BLaER1 (cell line): ENCODE data around the gene KAZALD1.
A peak's percentile ranks its signal among the peaks of the same experiment; 100 is the strongest.

Experiments
- H3K27ac ChIP-seq: shearing (Covaris generic); formaldehyde crosslinking; 2 replicates; pipeline ENCODE4 v1.8.1; 2022
- H3K27me3 ChIP-seq: shearing (Covaris generic); formaldehyde crosslinking; 2 replicates; pipeline ENCODE4 v1.8.1; 2022
- H3K36me3 ChIP-seq: shearing (Covaris generic); formaldehyde crosslinking; 2 replicates; pipeline ENCODE4 v1.8.1; 2022
- H3K4me1 ChIP-seq: shearing (Covaris generic); formaldehyde crosslinking; 2 replicates; pipeline ENCODE4 v1.8.1; 2022
- H3K4me2 ChIP-seq: shearing (Covaris generic); formaldehyde crosslinking; 2 replicates; pipeline ENCODE4 v1.8.1; 2022
- H3K4me3 ChIP-seq: shearing (Covaris generic); formaldehyde crosslinking; 2 replicates; pipeline ENCODE4 v1.8.1; 2022
- H3K9ac ChIP-seq: shearing (Covaris generic); formaldehyde crosslinking; 2 replicates; pipeline ENCODE4 v1.8.1; 2022
- H3K9me3 ChIP-seq: shearing (Covaris generic); formaldehyde crosslinking; 2 replicates; pipeline ENCODE4 v1.8.1; 2022
- H4K20me1 ChIP-seq: shearing (Covaris generic); formaldehyde crosslinking; 2 replicates; pipeline ENCODE4 v1.8.1; 2022
- Cebpa-rat ChIP-seq: shearing (Covaris generic); IDR thresholded peaks from 2 replicates; pipeline ENCODE4 v1.8.1; 2022

KAZALD1 gene

DNA sequence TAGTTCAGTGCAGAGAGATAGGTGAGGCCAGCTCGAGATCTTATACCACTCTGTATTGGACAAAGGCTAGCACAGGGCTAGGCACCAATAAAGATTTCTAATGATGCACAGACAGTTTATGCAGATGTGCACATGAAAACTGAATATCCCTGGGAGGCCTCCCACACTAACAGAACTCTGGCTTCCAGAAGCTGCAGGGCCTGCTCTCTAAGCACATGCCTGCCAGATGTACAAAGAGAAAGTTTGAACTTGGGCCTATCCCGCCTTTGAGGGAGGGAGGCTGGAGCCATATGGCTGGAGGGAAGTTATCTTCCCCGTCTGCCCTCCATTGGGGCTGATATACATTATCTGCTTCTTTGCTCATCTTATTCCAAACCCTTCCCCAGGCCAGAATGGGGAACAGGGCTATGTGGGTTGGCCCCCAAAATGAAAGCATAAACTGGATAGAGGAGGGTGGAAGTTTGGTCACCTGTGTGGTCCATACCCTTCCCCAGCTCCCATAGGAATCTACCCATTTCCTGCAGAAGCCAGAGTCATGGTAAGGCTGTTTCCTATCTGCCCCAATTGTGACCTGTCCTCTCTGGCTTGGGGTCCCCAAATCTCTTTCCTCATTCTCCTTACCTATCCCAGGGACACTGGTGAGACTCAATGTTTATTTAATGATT, 3.8 kb downstream of the KAZALD1 start:
- H3K4me3 ChIP-seq, result peak overlapping the region; percentile 78
- peak overlapping the region; percentile 100 for H3K27ac ChIP-seq
- H3K9me3 ChIP-seq, result no peaks in the 10 kb centered on the region
- no peaks in the 10 kb centered on the region for H4K20me1 ChIP-seq
- H3K9ac ChIP-seq, result peak overlapping the region; percentile 100
- TF ChIP-seq Cebpa-rat, result no peak
- H3K27me3 ChIP-seq, result no peaks in the 10 kb centered on the region
- H3K4me1 ChIP-seq, result peaks cover 61% of the 10 kb centered on the region
- no peaks in the 10 kb centered on the region for H3K36me3 ChIP-seq
- H3K4me2 ChIP-seq, result peak overlapping the region; percentile 95

DNA sequence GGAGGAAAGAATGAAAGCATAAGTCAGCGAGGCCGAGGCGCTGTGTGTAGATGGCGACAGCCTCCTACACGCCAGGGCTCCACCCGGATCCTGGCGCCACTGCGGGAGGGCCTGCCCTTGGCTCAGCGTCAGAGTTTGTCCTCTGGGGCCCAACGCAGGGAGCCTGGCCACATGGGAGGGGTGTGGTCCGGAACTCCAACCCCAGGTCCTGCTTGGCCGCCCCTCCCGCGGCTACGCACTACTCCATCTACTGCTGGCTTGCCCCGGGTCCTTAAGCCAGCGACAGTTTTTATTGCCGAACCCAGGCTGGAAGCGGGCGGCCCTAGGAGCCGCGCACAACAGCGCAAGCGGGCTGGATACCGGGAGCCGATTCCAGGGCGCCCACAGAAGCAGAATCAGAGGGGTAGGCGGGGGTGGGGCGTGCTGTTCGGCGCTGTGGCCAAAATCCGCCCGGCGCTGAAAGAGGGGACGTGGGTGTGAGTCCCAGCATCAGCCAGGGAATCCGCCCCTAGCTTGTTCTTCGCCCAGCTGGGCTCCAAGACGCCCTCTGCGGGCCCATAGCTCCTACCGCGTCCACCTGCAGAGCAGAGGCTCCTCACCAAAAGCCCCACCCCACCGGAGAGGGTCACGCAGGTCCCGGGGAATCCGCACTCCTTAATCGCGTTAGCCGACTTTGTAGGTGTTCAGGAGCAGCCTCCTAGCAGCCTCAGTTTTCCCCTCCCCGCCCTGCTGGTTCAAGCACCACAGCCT, 4.5 kb downstream of the KAZALD1 start:
- Histone ChIP-seq H3K9me3 (no peaks in the 10 kb centered on the region), H3K4me1 (peaks cover 68% of the 10 kb centered on the region), H3K27ac (peak overlapping the region; percentile 100), H3K36me3 (no peaks in the 10 kb centered on the region), H4K20me1 (no peaks in the 10 kb centered on the region), H3K4me2 (peak overlapping the region; percentile 95), H3K9ac (peak overlapping the region; percentile 100), H3K4me3 (peak overlapping the region; percentile 78), H3K27me3 (no peaks in the 10 kb centered on the region)
- no peak for TF ChIP-seq Cebpa-rat

DNA sequence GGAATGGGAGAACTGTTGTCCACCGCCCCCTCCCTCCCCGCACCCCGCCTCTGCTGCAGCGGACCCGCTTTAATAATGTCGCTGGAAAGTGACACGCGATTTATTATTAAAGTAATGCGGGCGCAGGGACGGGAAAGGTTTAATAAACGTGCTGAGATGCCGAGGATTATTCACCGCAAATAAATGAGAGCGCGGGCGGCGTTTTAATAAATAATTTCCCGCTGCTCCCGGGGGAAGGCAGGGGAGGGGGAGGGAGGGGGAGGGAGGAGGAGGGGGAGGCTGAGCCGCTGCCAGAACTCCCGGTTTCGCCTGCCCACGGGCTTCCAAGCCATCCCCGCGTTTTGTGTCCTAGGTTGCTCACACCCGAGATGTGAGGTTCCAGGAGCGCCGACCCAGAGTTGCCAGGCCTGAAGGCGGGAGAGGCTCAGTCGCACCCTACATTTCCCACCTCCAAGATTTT, 5.1 kb downstream of the KAZALD1 start:
- Histone ChIP-seq H3K9me3 (no peaks in the 10 kb centered on the region), H3K4me1 (peaks cover 70% of the 10 kb centered on the region), H3K27me3 (no peaks in the 10 kb centered on the region), H4K20me1 (no peaks in the 10 kb centered on the region), H3K27ac (peak overlapping the region; percentile 100), H3K36me3 (no peaks in the 10 kb centered on the region), H3K9ac (peak overlapping the region; percentile 100), H3K4me3 (peak overlapping the region; percentile 78), H3K4me2 (peak overlapping the region; percentile 95)
- no peak for TF ChIP-seq Cebpa-rat

DNA sequence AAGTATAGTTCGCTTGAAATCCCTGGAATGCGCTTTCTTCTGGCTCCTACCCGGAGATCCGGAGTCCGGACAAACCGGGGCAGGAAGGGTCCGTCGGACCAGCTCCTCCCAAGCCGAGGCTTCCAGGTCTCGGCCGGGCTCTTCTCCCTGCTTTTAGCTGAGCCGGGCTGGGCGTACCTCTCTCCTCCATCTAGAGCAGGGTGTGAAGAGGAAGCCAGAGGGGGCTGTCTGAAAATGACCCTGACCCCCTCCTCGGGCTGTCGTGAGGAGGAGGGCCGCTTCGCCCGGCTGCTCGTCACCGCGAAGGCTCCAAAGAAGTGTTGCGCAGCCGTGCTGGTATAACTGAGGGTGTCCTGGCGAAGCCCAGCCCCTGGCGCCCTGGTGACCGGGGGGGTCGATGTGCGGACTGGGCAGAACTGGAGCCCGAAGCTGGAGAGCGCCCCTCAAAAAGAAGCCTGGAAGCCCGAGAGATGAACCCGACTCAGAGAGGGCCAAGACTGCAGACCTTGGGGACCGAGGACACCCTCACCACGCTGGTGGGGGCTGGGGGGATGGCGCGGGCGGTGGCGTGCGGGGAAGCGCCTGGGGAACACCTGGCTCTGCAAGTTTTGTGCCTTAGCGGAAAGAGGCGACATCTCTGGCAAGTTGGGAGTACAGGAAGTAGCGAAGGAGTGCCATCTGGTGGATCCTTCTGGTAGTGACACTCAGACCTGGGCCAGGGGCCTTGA, 5.7 kb downstream of the KAZALD1 start:
- peaks cover 74% of the 10 kb centered on the region for H3K4me1 ChIP-seq
- peak overlapping the region; percentile 78 for H3K4me3 ChIP-seq
- H3K9ac ChIP-seq, result peak overlapping the region; percentile 100

DNA sequence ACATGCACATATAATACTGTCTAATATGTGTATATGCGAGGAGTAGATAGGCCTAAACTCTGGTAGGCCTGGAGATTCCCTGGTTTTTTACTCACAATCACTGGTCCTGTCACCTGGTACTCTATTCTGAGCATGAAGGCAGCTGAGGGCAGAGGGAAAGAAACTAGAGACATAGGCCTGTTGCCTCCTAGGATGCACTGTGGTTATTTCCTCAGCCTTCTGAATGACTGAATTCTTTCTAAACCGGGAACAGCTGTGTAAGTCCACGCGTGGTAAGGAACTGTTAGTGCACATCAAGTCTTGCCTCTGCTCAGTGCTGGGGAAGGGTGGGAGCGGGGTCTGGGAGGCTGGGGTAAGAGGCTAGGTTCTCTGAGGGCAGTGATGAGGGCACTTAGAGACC, 7.7 kb downstream of the KAZALD1 start:
- Histone ChIP-seq H3K9me3 (no peaks in the 10 kb centered on the region), H3K9ac (0 out of 2 replicates have a peak overlapping the region, but pooled peaks have one; percentile 15), H3K27me3 (no peaks in the 10 kb centered on the region), H3K36me3 (no peaks in the 10 kb centered on the region), H3K27ac (no peak overlapping the region), H3K4me3 (no peak overlapping the region), H3K4me2 (peak overlapping the region; percentile 7; the same call in 1 of the 2 replicates), H4K20me1 (no peaks in the 10 kb centered on the region), H3K4me1 (peaks cover 64% of the 10 kb centered on the region)
- TF ChIP-seq Cebpa-rat, result no peak

More for the DNA sequence above, 5.7 kb downstream of the KAZALD1 start:
- Histone ChIP-seq H3K27ac (peak overlapping the region; percentile 100), H4K20me1 (no peaks in the 10 kb centered on the region), H3K9me3 (no peaks in the 10 kb centered on the region), H3K27me3 (no peaks in the 10 kb centered on the region), H3K4me2 (peak overlapping the region; percentile 95), H3K36me3 (no peaks in the 10 kb centered on the region)
- TF ChIP-seq Cebpa-rat, result no peak

DNA sequence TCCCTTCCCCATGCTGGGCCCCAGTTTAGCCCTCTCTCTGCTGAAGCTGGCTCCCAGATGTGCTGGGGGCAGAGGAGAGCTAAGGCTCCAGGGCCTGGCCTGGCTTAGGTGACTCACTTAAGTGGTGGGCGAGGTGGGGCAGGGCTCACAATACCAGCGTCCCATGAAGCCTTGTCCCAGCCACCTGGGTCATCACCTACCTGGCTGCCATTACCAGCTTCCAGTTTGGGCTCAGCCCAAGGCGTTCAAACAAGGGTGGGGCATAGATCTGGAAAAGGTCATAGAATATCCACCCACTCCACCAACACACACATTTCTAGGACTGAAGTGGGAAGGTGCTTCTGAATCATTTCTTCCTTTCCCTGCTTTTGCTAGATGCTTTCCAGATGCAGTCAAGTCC, 8.3 kb downstream of the KAZALD1 start:
- Histone ChIP-seq H3K27ac (peak overlapping the region; percentile 55; the same call in 1 of the 2 replicates), H3K9ac (no peak overlapping the region; the same call in 1 of the 2 replicates), H3K4me2 (peak overlapping the region; percentile 81), H4K20me1 (no peaks in the 10 kb centered on the region), H3K4me3 (no peak overlapping the region), H3K9me3 (no peaks in the 10 kb centered on the region), H3K27me3 (no peaks in the 10 kb centered on the region), H3K36me3 (no peaks in the 10 kb centered on the region), H3K4me1 (peaks cover 58% of the 10 kb centered on the region)
- no peak for TF ChIP-seq Cebpa-rat

DNA sequence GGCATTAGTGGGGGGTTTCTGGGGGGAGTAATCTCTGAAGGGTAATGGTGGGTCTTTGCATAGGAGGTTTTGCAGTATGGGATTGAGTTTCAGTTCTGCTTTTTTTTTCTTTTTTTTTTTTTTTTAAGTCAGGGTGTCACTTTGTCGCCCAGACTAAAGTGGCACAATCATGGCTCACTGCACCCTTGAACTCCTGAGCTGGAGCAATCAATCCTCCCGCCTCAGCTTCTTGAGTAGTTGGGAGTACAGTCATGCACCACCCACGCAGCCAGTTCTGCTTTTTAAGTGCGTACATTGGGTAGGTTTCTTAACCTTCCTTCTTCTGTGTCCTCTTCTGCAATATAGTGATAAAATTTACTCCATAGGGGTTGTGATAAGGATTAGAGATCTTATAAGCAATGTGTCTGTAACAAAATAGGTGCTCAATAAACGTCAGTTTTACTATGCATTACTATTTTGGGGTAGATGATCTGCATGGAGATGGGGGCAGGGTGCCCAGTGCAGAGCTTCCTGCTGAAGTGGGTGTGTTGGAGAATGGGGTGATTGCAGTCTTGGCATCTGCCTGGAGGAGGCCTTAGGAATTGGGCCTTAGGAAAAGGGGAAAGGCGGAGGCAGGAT, 9.6 kb downstream of the KAZALD1 start:
- TF ChIP-seq Cebpa-rat, result no peak
- Histone ChIP-seq H3K36me3 (no peaks in the 10 kb centered on the region), H3K27ac (peak overlapping the region; percentile 69), H3K4me1 (peaks cover 45% of the 10 kb centered on the region), H3K4me2 (peak overlapping the region; percentile 81), H3K4me3 (no peak overlapping the region), H3K27me3 (peaks cover 12% of the 10 kb centered on the region), H3K9ac (no peak overlapping the region), H3K9me3 (no peaks in the 10 kb centered on the region), H4K20me1 (no peaks in the 10 kb centered on the region)

DNA sequence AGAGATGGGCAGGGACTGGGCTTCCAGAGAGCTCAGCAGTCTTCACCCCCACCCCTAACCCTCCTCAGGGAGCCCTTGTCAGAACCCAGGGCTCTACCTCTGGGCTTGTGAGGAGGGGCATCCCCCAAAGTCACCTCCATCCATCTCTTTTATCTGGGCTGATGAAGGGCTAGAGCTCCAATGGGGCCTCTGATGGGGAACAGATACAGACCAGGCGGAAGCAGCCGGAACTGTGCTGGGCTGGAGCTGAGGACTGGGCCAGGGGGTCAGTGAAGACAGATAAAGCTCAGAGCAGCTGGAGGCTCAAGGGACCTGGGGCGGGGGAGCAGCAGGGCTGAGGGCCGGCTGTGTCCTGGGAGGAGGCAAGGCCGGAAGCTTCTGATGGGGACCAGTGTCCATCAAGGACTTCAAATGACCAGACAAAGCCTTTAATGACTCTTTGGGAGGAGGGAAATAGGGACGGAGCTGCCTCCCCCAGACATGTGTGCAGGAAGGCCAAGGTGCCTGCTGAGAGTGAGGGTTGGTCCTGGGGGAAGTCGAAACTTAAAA, 10.2 kb downstream of the KAZALD1 start:
- no peak overlapping the region for H3K4me3 ChIP-seq
- H3K27ac ChIP-seq, result peak overlapping the region; percentile 69
- H3K4me2 ChIP-seq, result peak overlapping the region; percentile 81
- peaks cover 17% of the 10 kb centered on the region for H3K27me3 ChIP-seq
- H3K4me1 ChIP-seq, result peaks cover 45% of the 10 kb centered on the region
- 0 out of 2 replicates have a peak overlapping the region, but pooled peaks have one; percentile 31 for H3K9ac ChIP-seq
- H3K36me3 ChIP-seq, result no peaks in the 10 kb centered on the region
- H4K20me1 ChIP-seq, result no peaks in the 10 kb centered on the region
- no peak for TF ChIP-seq Cebpa-rat
- H3K9me3 ChIP-seq, result no peaks in the 10 kb centered on the region

DNA sequence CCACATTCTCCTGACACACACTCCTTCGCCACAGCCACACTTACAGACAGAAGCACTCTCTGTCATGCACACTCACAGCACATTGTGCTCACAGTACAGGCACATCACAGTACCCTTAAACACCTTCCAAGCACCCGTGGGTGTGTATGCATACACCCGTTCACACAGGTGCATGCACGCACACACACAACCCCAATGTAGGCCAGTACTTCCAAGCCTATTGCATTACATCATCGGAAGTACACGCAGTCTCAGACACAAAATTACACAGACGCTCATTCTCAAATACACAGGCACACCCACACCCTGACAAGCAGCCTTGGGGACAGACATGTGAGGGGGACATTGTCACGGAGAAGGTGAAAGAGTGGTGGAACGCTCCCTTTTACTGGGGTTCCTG, 11.1 kb downstream of the KAZALD1 start:
- Histone ChIP-seq H3K27me3 (peaks cover 17% of the 10 kb centered on the region), H3K4me2 (peak overlapping the region; percentile 81), H3K36me3 (no peaks in the 10 kb centered on the region), H3K27ac (no peak overlapping the region), H3K4me3 (no peak overlapping the region), H4K20me1 (no peaks in the 10 kb centered on the region), H3K9me3 (no peaks in the 10 kb centered on the region), H3K9ac (0 out of 2 replicates have a peak overlapping the region, but pooled peaks have one; percentile 31), H3K4me1 (peaks cover 45% of the 10 kb centered on the region)
- no peak for TF ChIP-seq Cebpa-rat
